Measurements from ENCODE around the gene CACNA2D2.

Gene CACNA2D2

DNA sequence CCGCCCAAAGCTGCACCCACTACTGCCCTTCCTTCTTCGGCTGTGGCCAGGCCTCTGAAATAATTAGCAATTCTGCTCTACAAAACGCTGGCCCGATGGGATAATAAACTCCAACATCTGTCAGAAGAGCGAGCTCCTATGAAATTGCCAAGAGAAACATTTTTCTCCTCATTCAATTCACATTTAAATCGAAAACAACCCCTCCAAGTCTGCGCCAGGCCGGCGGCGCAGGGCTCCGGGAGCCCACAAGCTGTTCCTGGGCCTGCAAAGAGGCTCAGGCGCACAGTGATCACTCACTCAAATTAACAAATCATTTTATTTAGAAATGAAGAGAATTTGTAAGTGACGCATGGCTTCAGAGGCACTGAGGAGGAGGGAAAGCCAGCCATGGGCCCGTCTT is 88.8 kb downstream of the CACNA2D2 start:
- TF ChIP-seq CTCF (conservative IDR thresholded peaks at IDR 0.05; ENCODE audit: low read depth, low read length) = no peak
- no peak for DNase-seq (ENCODE audit: low read depth)
- no peak overlapping the region for H3K4me3 ChIP-seq (ENCODE audit: low read depth, low read length)

DNA sequence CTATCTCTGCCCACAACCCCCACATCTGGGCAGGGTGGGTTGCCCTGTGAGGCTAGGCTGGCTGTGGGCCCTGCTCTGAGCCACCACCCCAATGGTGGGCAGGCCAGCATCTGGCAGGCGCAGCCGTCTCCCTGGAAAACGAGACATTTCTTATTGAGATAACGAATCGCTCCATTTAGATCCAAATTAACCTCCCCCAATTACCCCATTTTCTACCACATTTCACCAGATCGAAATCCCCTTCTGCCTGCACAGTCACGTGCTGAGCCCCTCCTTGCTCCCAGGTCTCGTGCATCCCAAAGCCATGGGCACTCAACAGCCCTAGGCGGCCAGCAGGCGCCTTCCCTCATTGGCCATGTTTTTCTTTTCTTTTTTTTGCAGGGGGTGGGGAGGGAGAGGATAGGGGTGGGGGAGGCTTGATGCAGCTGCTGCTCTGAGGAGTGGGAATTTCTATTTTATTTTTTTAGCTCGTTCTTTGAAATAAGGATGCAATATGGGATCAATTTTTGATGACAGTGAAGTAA is 91.1 kb downstream of the CACNA2D2 start:
- no peak overlapping the region for H3K4me3 ChIP-seq (ENCODE audit: low read depth, low read length)
- DNase-seq (ENCODE audit: low read depth) = no peak
- TF ChIP-seq CTCF (conservative IDR thresholded peaks at IDR 0.05; ENCODE audit: low read depth, low read length) = no peak

GRCh38 chr3:50411229-50411628 is 92.2 kb downstream of the CACNA2D2 start:
- TF ChIP-seq CTCF (conservative IDR thresholded peaks at IDR 0.05; ENCODE audit: low read depth, low read length) = no peak
- no peak overlapping the region for H3K4me3 ChIP-seq (ENCODE audit: low read depth, low read length)
- no peak for DNase-seq (ENCODE audit: low read depth)

- no peak for TF ChIP-seq CTCF (conservative IDR thresholded peaks at IDR 0.05; ENCODE audit: low read depth, low read length)
- no peak overlapping the region for H3K4me3 ChIP-seq (ENCODE audit: low read depth, low read length)
- DNase-seq (ENCODE audit: low read depth) = no peak
Observed at GRCh38 chr3:50410608-50411139, 92.8 kb downstream of the CACNA2D2 start.

DNA sequence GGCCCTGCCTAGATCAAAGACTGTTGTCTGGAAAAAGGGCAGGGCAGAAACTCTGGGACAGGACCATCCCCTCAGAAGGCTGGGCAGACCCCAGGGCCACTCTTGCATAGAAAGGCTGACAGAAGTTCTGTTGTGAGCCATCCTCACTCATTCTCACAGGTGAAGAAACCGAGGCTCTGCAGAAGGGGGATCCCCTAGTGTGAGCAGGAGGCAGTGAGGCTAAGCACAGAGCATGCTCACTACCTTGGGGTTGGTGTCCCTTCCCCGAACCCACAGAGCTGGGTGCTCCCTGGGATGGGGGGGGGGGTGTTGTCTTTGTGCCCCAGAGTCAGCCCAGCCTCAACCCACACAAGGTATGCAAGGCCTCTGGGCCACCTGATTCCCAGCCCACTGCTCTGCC is 93.2 kb downstream of the CACNA2D2 start:
- TF ChIP-seq CTCF (conservative IDR thresholded peaks at IDR 0.05; ENCODE audit: low read depth, low read length) = no peak
- DNase-seq (ENCODE audit: low read depth) = no peak
- no peak overlapping the region for H3K4me3 ChIP-seq (ENCODE audit: low read depth, low read length)

DNA sequence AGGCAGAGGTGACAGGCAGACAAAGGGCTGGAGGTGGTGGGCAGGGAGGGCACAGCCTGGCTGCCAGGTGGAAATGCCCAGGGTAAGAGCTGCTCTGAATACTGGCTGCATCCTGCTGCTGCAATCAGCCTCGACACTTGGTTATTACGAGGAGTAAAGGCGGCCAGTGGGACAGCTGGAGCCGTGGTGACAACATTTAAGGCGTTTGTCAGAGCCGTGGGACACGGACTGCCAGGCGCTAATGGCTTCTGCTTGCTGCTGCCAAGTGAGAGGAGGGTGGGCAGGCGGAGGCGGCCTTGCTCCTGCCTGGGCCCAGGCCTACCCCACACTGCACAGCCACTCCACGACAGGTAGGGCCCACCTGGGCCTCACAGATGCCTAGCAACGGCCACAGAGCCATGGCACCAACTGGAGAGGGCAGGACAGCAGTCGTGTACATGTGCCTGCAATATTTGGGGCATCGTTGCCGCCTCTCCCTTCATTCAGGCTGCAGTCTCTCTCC is 94.9 kb downstream of the CACNA2D2 start:
- no peak for TF ChIP-seq CTCF (conservative IDR thresholded peaks at IDR 0.05; ENCODE audit: low read depth, low read length)
- H3K4me3 ChIP-seq (ENCODE audit: low read depth, low read length) = no peak overlapping the region
- no peak for DNase-seq (ENCODE audit: low read depth)

GRCh38 chr3:50406487-50406886 is 96.9 kb downstream of the CACNA2D2 start:
- TF ChIP-seq CTCF (conservative IDR thresholded peaks at IDR 0.05; ENCODE audit: low read depth, low read length) = no peak

More at GRCh38 chr3:50406487-50406886, 96.9 kb downstream of the CACNA2D2 start:
- no peak overlapping the region for H3K4me3 ChIP-seq (ENCODE audit: low read depth, low read length)
- DNase-seq (ENCODE audit: low read depth) = no peak

Measured in choroid plexus epithelial cell (primary cell).